H1 (cell line): ENCODE data around the gene C14orf132. TPM values are rescaled to one million over a fixed set of nuclear protein-coding genes. Genes with fewer than 3 reads are reported as not detected.

Experiments used
- CTCF ChIA-PET: fragments of 300-600 bp; sonication (Branson Sonifier 250); formaldehyde crosslinking; loops from one replicate; lab custom pipeline; 2021; ENCODE audit not compliant: partially characterized antibody; lab: Charles Lee
- POLR2A ChIA-PET: fragments of 300-600 bp; sonication (Branson Sonifier 250); formaldehyde crosslinking; loops from one replicate; lab custom pipeline; 2021; ENCODE audit warnings: inconsistent platforms; ENCODE audit not compliant: partially characterized antibody; lab: Charles Lee
- DNase-seq, 2 experiments: peaks; one replicate each; pipeline versions ENCODE4 v3.0.0 to v3.0.0-alpha.2; 2010 to 2022; ENCODE audit warnings: low spot score in 2 of 2, low read depth in 1 of 2, mixed read lengths in 1 of 2
- FAIRE-seq: peaks from 2 replicates; lab custom pipeline; 2011; peaks lifted over from hg19 to GRCh38; lab: Jason Lieb, UNC
- H2AFZ ChIP-seq: 2 replicates; pipeline ENCODE4 v1.8.1; 2012; ENCODE audit warnings: low read length, inconsistent platforms
- H2AK5ac ChIP-seq: 2 replicates; pipeline ENCODE4 v1.6.1; 2013; ENCODE audit warnings: low read depth, low read length
- H2BK120ac ChIP-seq: replicated peaks from 2 replicates; pipeline ENCODE3; 2013; ENCODE audit warnings: low read depth, low read length, inconsistent platforms
- H2BK12ac ChIP-seq: 2 replicates; pipeline ENCODE4 v1.6.1; 2013; ENCODE audit warnings: low read depth, low read length
- H2BK15ac ChIP-seq: 2 replicates; pipeline ENCODE4 v1.6.1; 2013; ENCODE audit warnings: low read length
- H2BK20ac ChIP-seq: 2 replicates; pipeline ENCODE4 v1.6.1; 2013; ENCODE audit warnings: low read length
- H2BK5ac ChIP-seq: 2 replicates; pipeline ENCODE4 v1.6.1; 2013; ENCODE audit warnings: low read depth, low read length
- H3K14ac ChIP-seq: 2 replicates; pipeline ENCODE4 v1.6.1; 2013; ENCODE audit warnings: inconsistent platforms; ENCODE audit not compliant: insufficient read length
- H3K18ac ChIP-seq: 2 replicates; pipeline ENCODE4 v1.6.1; 2013; ENCODE audit warnings: low read length; ENCODE audit errors: extremely low read depth
- H3K23ac ChIP-seq: 2 replicates; pipeline ENCODE4 v1.6.1; 2013; ENCODE audit warnings: inconsistent platforms; ENCODE audit not compliant: insufficient read length
- H3K23me2 ChIP-seq: 2 replicates; pipeline ENCODE4 v1.6.1; 2013; ENCODE audit warnings: low read depth, low read length
- H3K27ac ChIP-seq: 2 replicates; pipeline ENCODE4 v1.6.1; 2011; ENCODE audit warnings: low read depth, low read length, inconsistent platforms
- H3K27me3 ChIP-seq, 4 experiments: replicated peaks in 1 of 4; 1 replicate in 1 of 4; 2 replicates in 3 of 4; pipeline versions ENCODE4 v1.6.1 to v1.8.1; 2011 to 2013; ENCODE audit warnings: low read length in 3 of 4, mild to moderate bottlenecking in 3 of 4, inconsistent platforms in 2 of 4, mixed read lengths in 2 of 4, moderate library complexity in 1 of 4; ENCODE audit not compliant: control insufficient read depth in 3 of 4, insufficient read depth in 3 of 4; ENCODE audit errors: extremely low read depth in 1 of 4
- H3K36me3 ChIP-seq, 4 experiments: 2 replicates each; pipeline versions ENCODE4 v1.6.1 to v1.8.1; 2011 to 2013; ENCODE audit warnings: mild to moderate bottlenecking in 4 of 4, low read length in 3 of 4, moderate library complexity in 2 of 4, control low read depth in 1 of 4, inconsistent platforms in 1 of 4; ENCODE audit not compliant: insufficient read depth in 4 of 4, control insufficient read depth in 2 of 4
- H3K4ac ChIP-seq: replicated peaks from 2 replicates; pipeline ENCODE3; 2013; ENCODE audit warnings: low read length, low read depth, mixed read lengths, inconsistent platforms; ENCODE audit not compliant: insufficient read length
- H3K4me1 ChIP-seq, 4 experiments: replicated peaks in 1 of 4; 1 replicate in 1 of 4; 2 replicates in 3 of 4; pipeline versions ENCODE4 v1.6.1 to v1.8.1; 2011 to 2013; ENCODE audit warnings: low read length in 3 of 4, inconsistent platforms in 2 of 4, mixed read lengths in 1 of 4; ENCODE audit not compliant: insufficient read depth in 4 of 4, control insufficient read depth in 3 of 4
- H3K4me2 ChIP-seq, 2 experiments: 2 replicates each; pipeline versions ENCODE4 v1.6.1 to v1.8.1; 2011 to 2013; ENCODE audit warnings: low read depth in 2 of 2, low read length in 2 of 2, control low read depth in 1 of 2, inconsistent platforms in 1 of 2, mild to moderate bottlenecking in 1 of 2; ENCODE audit not compliant: insufficient read depth in 1 of 2
- H3K4me3 ChIP-seq, 4 experiments: fragments of 200-600, 300-600 bp in 1 of 4; sonication (generic), shearing (Covaris generic), sonication (Bioruptor Twin) in 1 of 4; 2 replicates each; pipeline versions ENCODE4 v1.5.1 to v1.8.1; 2011 to 2016; ENCODE audit warnings: low read length in 4 of 4, low read depth in 3 of 4, control low read depth in 2 of 4, inconsistent platforms in 2 of 4, mild to moderate bottlenecking in 2 of 4, mixed read lengths in 1 of 4, moderate library complexity in 1 of 4; ENCODE audit not compliant: insufficient read depth in 2 of 4; ENCODE audit errors: extremely low read depth in 1 of 4
- H3K56ac ChIP-seq: replicated peaks from 2 replicates; pipeline ENCODE3; 2013; ENCODE audit warnings: low read depth, mild to moderate bottlenecking, mixed read lengths, low read length, inconsistent platforms; ENCODE audit not compliant: insufficient read length
- H3K79me1 ChIP-seq: 2 replicates; pipeline ENCODE4 v1.6.1; 2013; ENCODE audit warnings: low read depth, low read length, control low read depth
- H3K79me2 ChIP-seq, 2 experiments: 2 replicates each; pipeline versions ENCODE4 v1.6.1 to v1.8.1; 2012 to 2013; ENCODE audit warnings: low read length in 2 of 2, mild to moderate bottlenecking in 2 of 2, inconsistent platforms in 1 of 2; ENCODE audit not compliant: insufficient read depth in 2 of 2, control insufficient read depth in 1 of 2
- H3K9ac ChIP-seq, 4 experiments: replicated peaks in 1 of 4; 1 replicate in 1 of 4; 2 replicates in 3 of 4; pipeline versions ENCODE4 v1.6.1 to v1.8.1; 2011 to 2013; ENCODE audit warnings: low read depth in 3 of 4, low read length in 3 of 4, control low read depth in 2 of 4, mild to moderate bottlenecking in 2 of 4, moderate library complexity in 2 of 4, inconsistent platforms in 1 of 4; ENCODE audit errors: extremely low read depth in 1 of 4
- H3K9me3 ChIP-seq, 2 experiments: 2 replicates each; pipeline versions ENCODE4 v1.6.1 to v1.8.1; 2012 to 2013; ENCODE audit warnings: mild to moderate bottlenecking in 2 of 2, moderate library complexity in 2 of 2, control low read depth in 1 of 2, inconsistent platforms in 1 of 2, low read depth in 1 of 2, low read length in 1 of 2, mixed read lengths in 1 of 2; ENCODE audit not compliant: insufficient read depth in 2 of 2
- H4K20me1 ChIP-seq, 2 experiments: replicated peaks in 1 of 2; 2 replicates each; pipeline versions ENCODE3 to v1.8.1; 2011 to 2013; ENCODE audit warnings: inconsistent platforms in 2 of 2, low read length in 2 of 2, mild to moderate bottlenecking in 1 of 2; ENCODE audit not compliant: insufficient read depth in 2 of 2, control insufficient read depth in 1 of 2
- H4K5ac ChIP-seq: 2 replicates; pipeline ENCODE4 v1.6.1; 2013; ENCODE audit warnings: low read length, low read depth, mixed read lengths, inconsistent platforms; ENCODE audit not compliant: insufficient read length
- H4K8ac ChIP-seq: 2 replicates; pipeline ENCODE4 v1.8.0; 2013; ENCODE audit warnings: mild to moderate bottlenecking, moderate library complexity, low read length, inconsistent platforms; ENCODE audit not compliant: insufficient read depth; ENCODE audit errors: extremely low read depth
- H4K91ac ChIP-seq: replicated peaks from 2 replicates; pipeline ENCODE3; 2013; ENCODE audit warnings: low read length, mixed read lengths, inconsistent platforms; ENCODE audit not compliant: insufficient read length
- GABPA ChIP-seq: IDR thresholded peaks from 2 replicates; pipeline ENCODE4 v1.6.1; 2011; ENCODE audit warnings: mild to moderate bottlenecking, low read length, moderate library complexity, borderline replicate concordance; ENCODE audit not compliant: insufficient read depth
- SIX5 ChIP-seq: IDR thresholded peaks from 2 replicates; pipeline ENCODE4 v1.6.1; 2011; ENCODE audit warnings: mild to moderate bottlenecking, low read depth, low read length
- SP4 ChIP-seq: IDR thresholded peaks from 2 replicates; pipeline ENCODE4 v1.6.1; 2012; ENCODE audit warnings: low read length, inconsistent platforms
- YY1 ChIP-seq: IDR thresholded peaks from 2 replicates; pipeline ENCODE4 v1.6.1; 2011; ENCODE audit warnings: low read depth, mild to moderate bottlenecking, low read length
- ZNF274 ChIP-seq: IDR thresholded peaks from 2 replicates; pipeline ENCODE4 v1.7.0; 2012; ENCODE audit warnings: low read length, borderline replicate concordance; ENCODE audit errors: extremely low read depth
- WGBS, 2 experiments: shearing (Covaris generic) in 1 of 2; methylation state at CpG; one replicate each; pipeline versions ENCODE4 v1.1.6 to v1.1.7; 2013 to 2015; ENCODE audit warnings: low lambda C conversion rate in 2 of 2, mixed read lengths in 2 of 2, inconsistent platforms in 1 of 2, low coverage in 1 of 2, missing lambda C conversion rate in 1 of 2; ENCODE audit not compliant: insufficient replicate concordance in 2 of 2, insufficient coverage in 1 of 2, insufficient read length in 1 of 2; ENCODE audit errors: extremely low coverage in 1 of 2, missing lambda C conversion rate in 1 of 2; 5-methylcytosine and 5-hydroxymethylcytosine counted together
- polyA plus RNA-seq, 7 experiments: library from polyadenylated mRNA; depleted of rRNA in 3 of 7; stranded (reverse) in 5 of 7; unstranded in 2 of 7; fragments of >200 nt in 5 of 7; fragments of 200-250 nt in 2 of 7; gene quantifications; 1 replicate in 5 of 7; 2 replicates in 1 of 7; 4 replicates in 1 of 7; pipeline versions ENCODE4 v1.2.1 to v1.2.3, GENCODE V29; 2011 to 2013; ENCODE audit warnings: missing spikeins in 2 of 7, mixed read lengths in 2 of 7
- total RNA-seq: library from RNA; stranded (reverse); fragmentation: NEBNext Ultra II Directional; extraction: Animal tissue kit (Norgen Biotek cat#: 25700); gene quantifications from 2 replicates; pipeline ENCODE4 v1.2.1, GENCODE V29; 2021

Gene C14orf132
- total and polyA plus RNA-seq, 2 of the 8 experiments (the other 6 are each of a cell fraction or from before 2014, with no cell fraction given) = 11.7 to 32.5 TPM

DNA sequence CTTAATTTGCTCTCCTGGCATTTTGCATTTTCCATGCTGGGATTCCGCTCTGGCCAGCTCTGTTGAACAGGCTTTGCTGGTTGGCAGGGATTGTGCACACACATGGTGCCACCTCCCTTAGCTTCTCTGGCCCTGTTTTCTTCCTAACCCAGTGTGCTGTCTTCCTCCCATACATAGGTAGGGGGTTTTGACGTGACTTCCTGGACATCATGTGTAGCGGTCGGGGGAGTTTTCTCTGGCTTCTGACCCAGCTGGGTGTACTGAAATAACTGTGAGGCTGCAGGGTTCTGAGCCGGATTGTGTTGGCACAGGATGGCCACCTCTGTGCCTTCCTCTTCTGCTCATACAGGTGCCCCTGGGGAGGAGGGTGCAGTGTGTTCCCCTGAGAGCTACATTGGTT lies 25.7 kb downstream of the C14orf132 start:
- ChIA-PET POLR2A (interaction anchor here (1.7 kb wide), 1 partner anchor 13 kb away, joined by 4 read pairs; no protein-coding TSS in a partner anchor), CTCF (interaction anchor here (0.7 to 4.1 kb wide), 5 partner anchors 8 to 36 kb away, joined by 3 to 18 read pairs (median 4); no protein-coding TSS in a partner anchor)
- no peak overlapping the region for H3K56ac ChIP-seq
- H2BK12ac ChIP-seq = no peak overlapping the region
- no peak overlapping the region for H2AFZ ChIP-seq
- no peak overlapping the region for H4K91ac ChIP-seq
- H3K27me3 ChIP-seq = no peaks in the 10 kb centered on the region
- no peak overlapping the region for H3K27ac ChIP-seq
- no peaks in the 10 kb centered on the region for H3K23me2 ChIP-seq
- H4K20me1 ChIP-seq = peaks cover 4 to 15% of the 10 kb centered on the region in 2 experiments
- H3K36me3 ChIP-seq = no peaks in the 10 kb centered on the region; a peak in 1 of 8 replicates
- no peak overlapping the region for H3K4ac ChIP-seq
- no peak overlapping the region for H3K9ac ChIP-seq
- WGBS, 2 experiments = 89% methylated on average over 5 of the region's 5 CpGs; no CpG with 5 or more reads in 1 of the 2 experiments
- DNase-seq (no peak), FAIRE-seq (no peak)
- no peaks in the 10 kb centered on the region; a peak in 1 of 4 replicates for H3K79me2 ChIP-seq
- H3K14ac ChIP-seq = no peak overlapping the region
- no peak overlapping the region for H3K23ac ChIP-seq
- no peak overlapping the region for H2BK20ac ChIP-seq
- no peaks in the 10 kb centered on the region for H3K9me3 ChIP-seq
- no peak overlapping the region for H3K4me3 ChIP-seq
- H3K79me1 ChIP-seq = peaks cover 6% of the 10 kb centered on the region
- H2AK5ac ChIP-seq = no peak overlapping the region
- H4K5ac ChIP-seq = no peak overlapping the region
- no peak overlapping the region for H2BK15ac ChIP-seq
- H3K4me1 ChIP-seq = no peaks in the 10 kb centered on the region
- no peak overlapping the region for H4K8ac ChIP-seq
- no peak overlapping the region for H2BK120ac ChIP-seq
- no peak overlapping the region for H2BK5ac ChIP-seq
- no peak for TF ChIP-seq SIX5
- TF ChIP-seq SP4 = no peak
- TF ChIP-seq YY1 = no peak
- TF ChIP-seq ZNF274 = no peak
- no peak for TF ChIP-seq GABPA
- TF ChIP-seq, all 59 proteins: peak for 0
- H3K18ac ChIP-seq = no peak overlapping the region
- no peak overlapping the region for H3K4me2 ChIP-seq
